Astrocyte of the hippocampus (primary cell): ENCODE data around the gene EFCAB14.
"Not testable (repeated sequence)": the region's sequence is repeated elsewhere in the genome, so short reads cannot be mapped to it uniquely, and the experiment has no call there.

Experiments used
- DNase-seq: peaks from one replicate; pipeline ENCODE4 v3.0.0; 2011; ENCODE audit warnings: low read depth, low spot score

EFCAB14 gene

GRCh38 chr1:46723901-46724300 is 5.0 kb upstream of the EFCAB14 start:
- DNase-seq: no peak

- no peak for DNase-seq
These were observed 2.8 kb upstream of the EFCAB14 start for GRCh38 chr1:46721686-46722205.

- no peak for DNase-seq
These were observed 2.3 kb upstream of the EFCAB14 start for GRCh38 chr1:46721204-46721603.

DNA sequence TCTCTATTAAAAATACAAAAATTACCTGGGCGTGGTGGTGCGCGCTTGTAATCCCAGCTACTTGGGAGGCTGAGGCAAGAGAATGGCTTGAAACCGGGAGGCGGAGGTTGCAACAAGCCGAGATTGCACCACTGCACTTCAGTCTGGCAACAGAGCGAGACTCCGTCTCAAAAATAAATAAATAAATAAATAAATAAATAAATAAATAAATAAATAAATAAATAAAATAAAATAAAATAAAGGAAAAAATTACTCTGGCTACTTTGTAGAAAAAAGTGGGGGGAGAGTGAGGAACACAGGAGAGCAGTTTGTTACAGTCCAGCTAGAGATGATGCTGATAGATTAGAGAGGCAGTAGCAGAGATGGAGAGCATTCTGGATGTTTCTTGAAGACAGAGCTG is 1.4 kb upstream of the EFCAB14 start:
- not testable (repeated sequence) for DNase-seq

DNA sequence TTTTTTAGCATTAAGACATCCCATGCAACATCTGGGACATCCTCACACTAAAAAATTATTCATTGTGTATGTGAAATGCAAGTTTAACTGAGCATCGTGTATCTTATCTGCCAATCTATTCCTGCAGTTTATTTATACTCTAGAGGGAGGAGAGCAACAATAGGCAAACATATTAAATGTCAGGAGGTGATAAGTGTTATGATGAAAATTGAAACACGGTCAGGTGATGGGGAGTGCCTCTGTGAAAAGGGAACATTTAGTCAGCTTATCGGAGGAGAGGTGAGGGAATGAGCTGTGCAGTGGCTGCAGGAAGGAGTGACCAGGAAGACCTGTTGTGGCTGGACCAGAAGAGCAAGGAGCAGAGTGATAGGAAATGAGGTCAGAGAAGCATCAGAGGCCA is 775 bp upstream of the EFCAB14 start:
- no peak for DNase-seq

DNA sequence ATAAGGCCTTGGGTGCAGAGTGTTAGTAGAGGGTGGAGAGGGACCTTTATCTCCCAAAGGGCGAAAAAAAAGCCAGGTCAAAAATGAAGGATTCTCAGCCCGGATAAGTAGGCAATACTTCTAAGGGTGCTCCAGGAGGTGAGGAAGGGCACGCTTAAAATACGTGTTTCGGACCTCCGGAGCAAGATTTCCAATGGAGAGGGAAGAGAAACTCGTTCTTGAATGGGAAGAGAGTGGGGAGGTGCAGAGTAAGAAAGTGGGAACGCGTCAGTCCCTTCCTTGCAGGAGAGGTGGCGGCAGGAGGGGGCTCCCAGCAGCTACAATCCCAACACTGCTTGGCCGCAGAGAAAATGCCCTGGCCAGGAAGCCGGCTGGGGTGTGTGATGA is 581 bp downstream of the EFCAB14 start:
- DNase-seq: no peak

DNA sequence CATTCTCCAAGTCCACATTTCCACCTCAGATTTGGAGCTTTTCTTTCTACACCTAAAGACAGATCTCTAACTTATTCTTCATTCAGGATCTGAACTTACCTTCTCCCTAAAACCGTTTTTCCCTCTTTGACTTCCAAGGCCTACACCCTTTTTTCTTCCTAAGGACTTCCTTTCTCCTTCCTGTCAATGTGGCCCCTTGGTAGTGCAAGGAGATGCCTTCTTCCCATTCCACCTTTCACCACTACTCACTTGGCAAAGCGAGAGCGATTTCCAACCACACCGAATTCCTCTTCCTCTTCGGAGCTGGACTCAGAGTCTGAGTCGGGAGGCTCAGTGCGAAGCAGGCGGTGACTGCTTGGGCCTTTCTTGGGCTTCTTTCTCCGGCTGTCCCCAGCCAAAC is 1.3 kb downstream of the EFCAB14 start:
- DNase-seq: no peak

- DNase-seq: no peak
These were observed 3.9 kb downstream of the EFCAB14 start for GRCh38 chr1:46714976-46715375.

DNA sequence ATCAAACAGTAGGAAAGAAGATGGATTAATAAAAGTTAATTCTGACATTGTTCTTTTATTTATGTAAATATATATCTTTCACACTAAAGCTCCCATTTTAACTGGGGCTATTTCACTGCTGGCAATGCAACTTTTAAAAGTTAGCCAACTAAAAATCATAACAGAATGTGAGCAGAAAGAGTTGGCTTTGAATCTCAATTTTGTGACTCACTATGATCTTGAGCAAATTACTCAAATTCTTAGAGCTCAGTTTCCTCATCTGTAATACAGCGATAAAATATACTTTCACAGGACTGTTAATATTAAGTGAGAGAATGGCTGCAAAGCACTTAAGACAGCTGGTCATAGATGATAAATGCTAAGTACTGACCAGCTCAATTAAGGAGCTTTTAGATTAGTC is 10.8 kb downstream of the EFCAB14 start:
- DNase-seq: no peak

- no peak for DNase-seq
These were observed 13.5 kb downstream of the EFCAB14 start for GRCh38 chr1:46705408-46705807.

DNA sequence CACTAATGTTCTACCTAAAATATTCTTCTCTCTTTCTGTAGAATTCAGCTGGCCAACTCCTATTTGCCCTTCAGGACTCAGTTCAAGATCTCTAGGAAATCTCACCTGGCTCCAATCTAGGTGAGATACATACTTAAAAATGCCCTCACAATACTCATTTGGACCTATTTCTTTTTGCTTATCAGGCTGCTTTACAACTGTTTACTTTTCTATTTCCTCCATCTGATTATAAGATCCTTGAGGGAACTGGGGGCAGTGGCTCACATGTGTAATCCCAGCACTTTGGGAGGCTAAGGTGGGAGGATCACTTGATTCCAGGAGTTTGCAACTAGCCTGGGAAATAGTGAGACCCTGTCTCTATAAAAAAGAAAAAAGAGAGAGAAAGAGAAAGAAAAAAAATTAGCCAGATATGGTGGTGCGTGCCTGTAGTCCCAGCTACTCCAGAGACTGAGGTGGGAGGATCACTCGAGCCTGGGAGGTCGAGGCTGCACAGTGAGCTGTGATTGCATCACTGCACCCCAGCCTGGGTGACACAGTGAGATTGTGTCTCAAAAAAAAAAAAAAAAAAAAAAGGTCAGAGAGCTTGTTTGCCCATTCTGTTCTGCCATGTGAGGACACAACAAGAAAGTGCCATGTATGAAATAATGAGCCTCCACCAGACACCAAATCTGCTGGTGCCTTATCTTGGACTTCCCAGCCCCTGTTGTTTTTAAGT is 14.8 kb downstream of the EFCAB14 start:
- DNase-seq: no peak

- DNase-seq: no peak
These were observed 19.2 kb downstream of the EFCAB14 start for GRCh38 chr1:46699666-46700065.

DNA sequence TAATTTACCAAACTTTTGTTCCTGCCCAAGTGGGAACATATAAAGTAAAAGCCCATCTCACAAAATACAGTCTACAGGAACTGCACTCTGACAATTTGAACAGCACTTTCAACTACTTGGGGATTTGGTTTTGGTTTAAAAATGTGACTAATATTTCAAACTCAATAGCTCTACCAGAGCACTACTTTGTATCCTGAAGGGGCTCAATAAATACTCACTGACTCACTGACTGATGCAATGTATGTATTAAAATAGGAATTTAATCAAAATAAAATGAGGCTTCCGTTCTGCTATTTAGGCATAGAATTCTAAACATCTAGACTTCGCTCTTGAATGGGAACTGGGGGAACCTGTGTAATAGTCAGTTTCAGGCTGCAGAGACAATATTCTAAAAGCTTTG is 21.9 kb downstream of the EFCAB14 start:
- no peak for DNase-seq

GRCh38 chr1:46694676-46695075 is 24.2 kb downstream of the EFCAB14 start:
- DNase-seq: not testable (repeated sequence)

DNA sequence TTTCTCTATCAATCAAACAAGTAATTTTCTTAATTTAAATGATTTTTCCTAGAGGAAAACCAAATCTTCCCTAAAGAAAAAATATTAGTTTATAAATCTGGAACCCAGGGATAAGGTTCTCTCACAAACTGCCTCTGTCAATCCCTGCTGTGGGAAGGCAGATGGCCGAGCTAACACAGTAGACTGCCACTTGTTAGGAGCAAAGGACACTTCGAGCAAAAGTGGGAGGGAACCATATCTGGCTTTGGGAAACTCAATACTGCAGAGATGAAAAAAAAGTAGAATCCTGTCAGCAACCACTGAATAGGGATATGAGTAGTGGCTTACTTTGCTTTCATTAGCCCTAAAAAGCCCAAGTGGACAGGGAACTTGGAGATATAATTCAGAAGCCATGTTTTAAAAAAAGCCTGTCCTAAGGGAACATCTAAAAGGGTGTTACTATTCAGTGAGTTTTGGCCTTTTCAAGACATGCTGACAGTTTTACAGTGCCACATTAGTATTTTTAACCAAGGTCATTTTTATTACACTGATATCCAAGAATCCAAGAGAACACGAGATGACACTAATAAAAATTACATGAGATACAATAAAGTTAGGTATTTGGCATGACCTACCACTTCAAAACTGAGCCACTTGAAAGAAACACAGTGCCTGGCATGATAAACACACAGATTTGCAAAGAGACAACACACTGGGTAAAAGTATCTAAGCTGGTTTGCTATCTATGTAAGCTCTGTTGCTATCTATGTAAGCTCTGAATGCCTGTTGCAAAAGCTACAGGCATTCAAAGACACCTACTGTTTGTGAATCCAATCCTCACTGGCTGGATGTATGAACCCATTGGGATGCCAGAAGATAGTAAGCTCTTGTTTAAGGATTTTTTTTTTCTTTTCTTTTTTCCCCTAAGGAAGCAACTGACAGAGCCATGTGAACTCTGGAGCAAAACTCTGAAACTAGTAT is 25.8 kb downstream of the EFCAB14 start:
- no peak for DNase-seq

- peak; percentile 38 for DNase-seq
These were observed 26.7 kb downstream of the EFCAB14 start for GRCh38 chr1:46691997-46692790.

DNA sequence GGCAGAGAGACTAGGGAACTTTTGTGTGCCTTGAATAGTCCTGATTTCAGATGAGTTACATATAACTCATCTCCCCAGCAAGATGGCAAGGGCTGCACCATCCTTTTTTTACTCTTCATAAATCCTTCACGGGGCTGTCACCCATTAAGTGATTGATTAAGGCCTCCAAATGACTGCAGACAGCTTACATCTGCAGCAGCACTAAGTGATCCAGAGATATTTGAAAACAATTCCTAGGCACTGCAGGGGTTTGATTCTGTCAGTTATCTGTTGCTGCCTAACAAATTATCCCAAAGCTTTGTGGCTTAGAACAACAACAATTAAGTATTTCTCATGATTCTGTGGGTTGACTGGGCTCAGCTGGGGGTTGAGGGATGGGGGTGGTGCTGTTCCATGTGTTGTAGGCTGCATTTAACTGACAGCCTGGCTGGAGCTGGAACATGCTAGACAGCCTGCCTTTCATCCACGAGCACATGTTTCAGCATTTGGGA is 27.9 kb downstream of the EFCAB14 start:
- DNase-seq: peak; percentile 53

- no peak for DNase-seq
These were observed 29.0 kb downstream of the EFCAB14 start for GRCh38 chr1:46689897-46690296.

- DNase-seq: no peak
These were observed 29.6 kb downstream of the EFCAB14 start for GRCh38 chr1:46689356-46689755.

DNA sequence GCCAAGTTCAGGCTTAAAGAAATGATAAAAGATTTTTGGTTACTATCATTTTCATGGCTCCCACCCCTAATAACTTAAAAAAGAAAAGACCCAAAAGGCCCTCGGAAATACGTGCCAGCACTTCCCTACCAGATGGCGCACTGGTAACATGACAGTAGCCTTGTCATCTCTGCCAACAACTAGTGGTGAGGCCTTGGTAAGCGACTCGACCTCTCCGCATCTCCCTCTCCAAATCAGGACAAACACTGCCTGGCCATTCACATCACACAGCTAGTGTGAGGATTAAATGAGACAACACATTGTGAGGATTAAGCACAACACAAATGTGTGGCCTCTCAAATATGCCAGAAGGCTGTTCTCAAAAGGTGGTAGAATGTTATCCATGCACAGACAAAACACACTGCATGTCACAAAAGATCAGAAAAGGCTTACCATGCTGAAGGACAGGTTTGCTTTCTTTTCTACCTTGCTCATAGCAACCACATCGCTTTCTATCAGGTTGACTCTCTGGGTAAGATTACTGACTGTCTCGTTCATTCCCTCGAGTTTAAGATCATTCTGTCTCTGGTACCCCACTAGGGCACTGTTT is 30.9 kb downstream of the EFCAB14 start:
- no peak for DNase-seq

GRCh38 chr1:46687093-46687659 is 31.7 kb downstream of the EFCAB14 start:
- DNase-seq: peak; percentile 89
